ENCODE results near the gene GNG12.

GNG12 gene

GRCh38 chr1:67839826-67840225 is 6.6 kb upstream of the GNG12 start:
- no peak for DNase-seq

- no peak for DNase-seq
These were observed 5.1 kb upstream of the GNG12 start for GRCh38 chr1:67838180-67838910.

GRCh38 chr1:67836769-67837168 is 3.5 kb upstream of the GNG12 start:
- DNase-seq: no peak

- no peak for DNase-seq
These were observed 2.6 kb upstream of the GNG12 start for GRCh38 chr1:67835663-67836452.

- DNase-seq: no peak
These were observed 1.1 kb upstream of the GNG12 start for GRCh38 chr1:67834246-67834877.

GRCh38 chr1:67833602-67833940 is 304 bp upstream of the GNG12 start:
- DNase-seq: no peak

GRCh38 chr1:67831850-67832513 is 1.3 kb downstream of the GNG12 start:
- peak; percentile 42 for DNase-seq

- no peak for DNase-seq
These were observed 2.1 kb downstream of the GNG12 start for GRCh38 chr1:67830928-67831830.

GRCh38 chr1:67830226-67830625 is 3.0 kb downstream of the GNG12 start:
- no peak for DNase-seq

- DNase-seq: no peak
These were observed 5.6 kb downstream of the GNG12 start for GRCh38 chr1:67827688-67828087.

GRCh38 chr1:67825591-67825990 is 7.7 kb downstream of the GNG12 start:
- DNase-seq: no peak

GRCh38 chr1:67824766-67825165 is 8.5 kb downstream of the GNG12 start:
- DNase-seq: peak; percentile 33

GRCh38 chr1:67823615-67824014 is 9.7 kb downstream of the GNG12 start:
- no peak for DNase-seq

GRCh38 chr1:67821263-67821662 is 12.0 kb downstream of the GNG12 start:
- no peak for DNase-seq

- no peak for DNase-seq
These were observed 14.5 kb downstream of the GNG12 start for GRCh38 chr1:67818725-67819301.

- DNase-seq: no peak
These were observed 15.1 kb downstream of the GNG12 start for GRCh38 chr1:67818162-67818561.

GRCh38 chr1:67817319-67817718 is 15.9 kb downstream of the GNG12 start:
- no peak for DNase-seq

GRCh38 chr1:67816506-67816905 is 16.8 kb downstream of the GNG12 start:
- DNase-seq: no peak

GRCh38 chr1:67816095-67816475 is 17.2 kb downstream of the GNG12 start:
- no peak for DNase-seq

GRCh38 chr1:67815303-67816094 is 17.8 kb downstream of the GNG12 start:
- DNase-seq: no peak

- no peak for DNase-seq
These were observed 19.0 kb downstream of the GNG12 start for GRCh38 chr1:67814121-67814772.
